DND-41 (cell line): ENCODE data around the gene SH3TC1.

ENCODE experiments used
- ATAC-seq: fragments of 200-7000 bp; cut with Tn5 transposase; 3 replicates; pipeline ENCODE4 v1.9.1; 2021; ENCODE audit warnings: low read depth; ENCODE audit not compliant: insufficient read depth
- DNase-seq: peaks from one replicate; pipeline ENCODE4 v3.0.0-alpha.2; 2020
- H2AFZ ChIP-seq: 2 replicates; pipeline ENCODE4 v1.6.0; 2012; ENCODE audit warnings: low read depth, low read length
- H3K27ac ChIP-seq: 2 replicates; pipeline ENCODE4 v1.5.1; 2012; ENCODE audit warnings: low read length, inconsistent platforms
- H3K27me3 ChIP-seq: fragments of 200-600 bp; sonication (generic); 2 replicates; pipeline ENCODE4 v1.6.0; 2012; ENCODE audit warnings: low read length, mild to moderate bottlenecking, inconsistent platforms; ENCODE audit not compliant: insufficient read depth, poor library complexity
- H3K36me3 ChIP-seq: 2 replicates; pipeline ENCODE4 v1.5.1; 2012; ENCODE audit warnings: low read length, inconsistent platforms; ENCODE audit not compliant: insufficient read depth
- H3K4me1 ChIP-seq: 2 replicates; pipeline ENCODE4 v1.5.1; 2012; ENCODE audit warnings: mild to moderate bottlenecking, low read length; ENCODE audit not compliant: insufficient read depth
- H3K4me2 ChIP-seq: 2 replicates; pipeline ENCODE4 v1.6.0; 2012; ENCODE audit warnings: mild to moderate bottlenecking, moderate library complexity, low read length, inconsistent platforms; ENCODE audit not compliant: insufficient read depth
- H3K4me3 ChIP-seq, 2 experiments: fragments of 200-600 bp in 1 of 2; shearing (Covaris generic) in 1 of 2; 2 replicates each; pipeline ENCODE4 v1.5.1; 2012 to 2016; ENCODE audit warnings: inconsistent platforms in 2 of 2, low read length in 2 of 2, mild to moderate bottlenecking in 2 of 2, low read depth in 1 of 2, moderate library complexity in 1 of 2
- H3K79me2 ChIP-seq: 2 replicates; pipeline ENCODE4 v1.6.0; 2012; ENCODE audit warnings: low read length, inconsistent platforms; ENCODE audit not compliant: insufficient read depth
- H3K9ac ChIP-seq: 2 replicates; pipeline ENCODE4 v1.6.0; 2012; ENCODE audit warnings: low read depth, mild to moderate bottlenecking, inconsistent platforms, low read length, moderate library complexity
- H3K9me3 ChIP-seq: 2 replicates; pipeline ENCODE4 v1.5.1; 2012; ENCODE audit warnings: low read length, moderate library complexity, mild to moderate bottlenecking, inconsistent platforms; ENCODE audit not compliant: insufficient read depth, severe bottlenecking
- H4K20me1 ChIP-seq: 2 replicates; pipeline ENCODE4 v1.6.0; 2012; ENCODE audit warnings: low read length; ENCODE audit not compliant: insufficient read depth
- EZH2 ChIP-seq: IDR thresholded peaks from 3 replicates; pipeline ENCODE4 v1.6.1; 2012; ENCODE audit warnings: borderline replicate concordance, low read depth, mild to moderate bottlenecking, moderate library complexity, low read length, inconsistent platforms; ENCODE audit not compliant: severe bottlenecking
- TF ChIP-seq, protein P1 (sequence below): IDR thresholded peaks from 2 replicates; pipeline ENCODE4 v1.5.1; 2012; ENCODE audit warnings: borderline replicate concordance, low read length, moderate library complexity, mild to moderate bottlenecking; ENCODE audit not compliant: poor library complexity, severe bottlenecking; ENCODE audit errors: extremely low read depth

The SH3TC1 gene

DNA sequence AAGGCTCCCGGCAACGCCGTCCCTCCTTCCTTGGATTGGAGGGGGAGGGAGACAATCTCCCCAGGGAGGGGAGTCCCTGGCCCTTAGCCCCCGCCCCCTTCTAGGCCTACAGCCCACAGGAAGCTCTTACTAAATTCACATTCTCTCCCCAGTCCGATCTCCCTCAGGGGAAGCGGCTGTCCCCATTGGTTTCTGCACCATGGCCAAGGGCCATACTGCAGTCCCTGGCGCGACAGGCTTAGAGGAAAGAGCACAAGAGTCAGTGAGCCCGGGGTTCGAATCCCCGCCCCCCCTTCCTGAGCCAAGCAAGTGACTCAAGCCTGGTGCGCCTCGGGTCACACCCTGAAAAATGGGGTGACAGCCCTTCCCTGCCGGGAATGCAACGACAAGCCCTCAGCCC lies 41.6 kb upstream of the SH3TC1 start:
- no peak for TF ChIP-seq EZH2
- TF ChIP-seq, protein P1, sequence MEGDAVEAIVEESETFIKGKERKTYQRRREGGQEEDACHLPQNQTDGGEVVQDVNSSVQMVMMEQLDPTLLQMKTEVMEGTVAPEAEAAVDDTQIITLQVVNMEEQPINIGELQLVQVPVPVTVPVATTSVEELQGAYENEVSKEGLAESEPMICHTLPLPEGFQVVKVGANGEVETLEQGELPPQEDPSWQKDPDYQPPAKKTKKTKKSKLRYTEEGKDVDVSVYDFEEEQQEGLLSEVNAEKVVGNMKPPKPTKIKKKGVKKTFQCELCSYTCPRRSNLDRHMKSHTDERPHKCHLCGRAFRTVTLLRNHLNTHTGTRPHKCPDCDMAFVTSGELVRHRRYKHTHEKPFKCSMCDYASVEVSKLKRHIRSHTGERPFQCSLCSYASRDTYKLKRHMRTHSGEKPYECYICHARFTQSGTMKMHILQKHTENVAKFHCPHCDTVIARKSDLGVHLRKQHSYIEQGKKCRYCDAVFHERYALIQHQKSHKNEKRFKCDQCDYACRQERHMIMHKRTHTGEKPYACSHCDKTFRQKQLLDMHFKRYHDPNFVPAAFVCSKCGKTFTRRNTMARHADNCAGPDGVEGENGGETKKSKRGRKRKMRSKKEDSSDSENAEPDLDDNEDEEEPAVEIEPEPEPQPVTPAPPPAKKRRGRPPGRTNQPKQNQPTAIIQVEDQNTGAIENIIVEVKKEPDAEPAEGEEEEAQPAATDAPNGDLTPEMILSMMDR: no peak

DNA sequence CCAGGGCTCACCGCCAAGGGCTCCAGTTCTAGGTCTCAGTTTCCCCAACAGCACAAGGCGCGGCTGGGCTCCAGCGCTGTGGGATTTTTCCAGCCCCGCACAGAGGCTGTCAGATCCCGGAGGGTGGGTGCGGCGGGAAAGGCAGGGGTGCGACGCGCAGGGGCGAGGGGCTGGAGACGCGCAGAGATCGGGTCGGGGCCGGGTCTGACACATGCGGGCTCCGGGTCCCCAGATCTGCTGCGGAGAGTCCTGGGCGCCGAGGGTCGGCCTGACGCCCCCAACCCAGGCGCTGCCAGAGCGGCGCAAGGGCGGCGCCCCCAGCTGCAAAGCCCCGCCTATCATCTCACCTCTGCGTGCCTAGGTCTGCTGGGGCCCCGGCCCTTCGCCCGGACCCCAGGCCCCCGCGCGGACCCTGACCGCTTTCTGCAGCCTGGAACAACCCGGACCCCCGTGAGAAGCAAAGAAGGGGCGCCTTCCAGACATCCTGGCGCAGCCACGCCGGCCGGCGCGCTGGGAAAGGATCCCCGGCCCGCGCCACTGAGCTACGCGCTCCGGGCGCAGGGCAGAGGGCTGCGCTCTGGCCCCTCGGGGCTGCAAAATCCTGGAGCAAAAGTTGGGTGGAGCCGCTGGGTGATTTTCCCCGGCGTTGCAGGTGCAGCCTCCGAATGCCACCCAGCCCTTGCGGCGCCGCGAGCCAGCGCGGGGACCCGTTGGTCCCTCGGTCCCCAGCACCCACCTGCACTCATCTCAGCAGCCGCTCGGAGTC lies 41.0 kb upstream of the SH3TC1 start:
- no peaks in the 10 kb centered on the region for H4K20me1 ChIP-seq
- no peak overlapping the region for H3K27ac ChIP-seq
- no peaks in the 10 kb centered on the region for H3K9me3 ChIP-seq
- TF ChIP-seq, protein P1: no peak
- TF ChIP-seq EZH2: no peak
- H2AFZ ChIP-seq: peak overlapping the region; percentile 84
- no peaks in the 10 kb centered on the region for H3K79me2 ChIP-seq
- H3K36me3 ChIP-seq: no peaks in the 10 kb centered on the region
- H3K4me1 ChIP-seq: peaks cover 26% of the 10 kb centered on the region
- peak overlapping the region; percentile 99 for H3K4me2 ChIP-seq
- H3K9ac ChIP-seq: peak overlapping the region; percentile 65
- H3K4me3 ChIP-seq: peak overlapping the region; percentile 36 to 86; a peak in 3 of 4 replicates
- DNase-seq (no peak), ATAC-seq (no peak)
- H3K27me3 ChIP-seq: no peaks in the 10 kb centered on the region

More for the DNA sequence above, 41.6 kb upstream of the SH3TC1 start:
- Histone ChIP-seq H3K4me1 (peaks cover 26% of the 10 kb centered on the region), H4K20me1 (no peaks in the 10 kb centered on the region), H3K36me3 (no peaks in the 10 kb centered on the region), H3K27ac (no peak overlapping the region), H3K27me3 (no peaks in the 10 kb centered on the region), H3K4me3 (no peak overlapping the region), H3K4me2 (peak overlapping the region; percentile 99; the same call in 1 of the 2 replicates), H2AFZ (no peak overlapping the region), H3K9ac (no peak overlapping the region), H3K79me2 (no peaks in the 10 kb centered on the region), H3K9me3 (no peaks in the 10 kb centered on the region)
- no peak for ATAC-seq
- DNase-seq: no peak

DNA sequence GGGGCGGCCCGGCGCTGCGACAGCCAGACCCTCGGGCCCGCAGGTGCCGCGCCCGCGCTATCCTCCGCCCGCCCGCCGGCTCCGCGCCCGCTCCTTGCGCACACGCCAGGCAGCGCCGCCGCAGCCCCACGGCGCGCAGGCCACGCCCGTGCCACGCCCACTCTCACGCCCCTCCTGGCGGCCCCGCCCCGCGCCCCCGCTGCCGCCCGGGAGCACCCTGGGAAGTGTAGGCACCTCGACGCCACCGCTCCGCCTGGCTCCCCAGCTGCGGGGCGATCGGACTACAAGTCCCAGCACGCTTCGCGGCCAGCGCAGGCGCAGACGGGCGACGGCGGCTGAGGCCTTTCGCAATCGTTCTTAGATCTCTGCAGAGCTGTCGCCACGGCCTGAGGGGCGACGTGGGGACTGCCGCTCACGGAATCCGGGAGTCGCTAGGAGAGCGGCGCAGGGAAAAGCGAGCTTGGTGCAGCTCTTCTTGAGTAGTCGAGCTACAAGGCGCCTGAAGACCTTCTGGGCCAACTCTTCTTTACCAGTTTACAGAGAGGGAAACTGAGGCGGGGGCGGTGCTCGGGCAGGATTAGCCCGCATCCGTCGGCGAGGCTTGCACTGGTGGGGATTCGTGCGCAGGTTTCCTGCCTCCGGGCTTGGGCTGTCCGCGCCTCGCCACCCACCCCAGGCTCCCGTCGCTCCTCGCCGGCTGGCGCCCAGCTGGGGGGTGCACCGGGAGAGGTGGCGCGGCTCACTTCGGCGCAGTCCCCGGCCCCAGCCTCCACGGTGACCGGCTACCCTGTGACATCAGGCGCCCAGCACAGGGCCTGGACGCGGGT lies 40.2 kb upstream of the SH3TC1 start, which contains the start of gene ABLIM2:
Gene ABLIM2 (minus strand): TSS at position 104 of the 827 bp plus-strand sequence. CDS start 124 bp downstream, outside the sequence.
- ATAC-seq (peak; percentile 95), DNase-seq (peak; percentile 99)
- Histone ChIP-seq H3K27me3 (no peaks in the 10 kb centered on the region), H3K27ac (peak within 1 kb of the TSS; percentile 70), H3K36me3 (no peaks in the 10 kb centered on the region), H4K20me1 (no peaks in the 10 kb centered on the region), H3K79me2 (no peaks in the 10 kb centered on the region), H3K4me2 (peak within 1 kb of the TSS; percentile 99), H3K9me3 (no peaks in the 10 kb centered on the region), H3K9ac (peak within 1 kb of the TSS; percentile 72), H3K4me1 (peaks cover 26% of the 10 kb centered on the region), H2AFZ (peak within 1 kb of the TSS; percentile 98), H3K4me3 (peak within 1 kb of the TSS; percentile 52 to 86)
- TF ChIP-seq, protein P1: no peak
- no peak for TF ChIP-seq EZH2
